MM.1S (cell line): ENCODE results near the gene CBFA2T2.
"Not testable (repeated sequence)": the region's sequence is repeated elsewhere in the genome, so short reads cannot be mapped to it uniquely, and the experiment has no call there.

Source experiments
- DNase-seq: peaks from one replicate; pipeline ENCODE4 v3.0.0-alpha.2; 2015
- H2AFZ ChIP-seq: fragments of 300-600 bp; sonication (generic); 2 replicates; pipeline ENCODE4 v1.6.0; 2016; ENCODE audit warnings: antibody characterized with exemption, low read length
- H3F3A ChIP-seq: fragments of 300-600 bp; sonication (generic); 2 replicates; pipeline ENCODE4 v1.6.1; 2016; ENCODE audit warnings: mild to moderate bottlenecking, antibody characterized with exemption, low read length, moderate library complexity, mixed read lengths; ENCODE audit not compliant: insufficient read depth
- H3K27ac ChIP-seq: fragments of 300-600 bp; sonication (generic); 2 replicates; pipeline ENCODE4 v1.5.1; 2016; ENCODE audit warnings: mild to moderate bottlenecking, low read length
- H3K27me3 ChIP-seq: fragments of 300-600 bp; sonication (generic); replicated peaks from 2 replicates; pipeline ENCODE4 v1.6.0; 2016; ENCODE audit warnings: low read length; ENCODE audit not compliant: insufficient read depth
- H3K36me3 ChIP-seq: fragments of 300-600 bp; sonication (generic); replicated peaks from 2 replicates; pipeline ENCODE4 v1.6.1; 2016; ENCODE audit warnings: mild to moderate bottlenecking, low read length, mixed read lengths; ENCODE audit not compliant: insufficient read depth
- H3K4me1 ChIP-seq: fragments of 300-600 bp; sonication (generic); 2 replicates; pipeline ENCODE4 v1.6.1; 2016; ENCODE audit warnings: low read length, mixed read lengths
- H3K4me2 ChIP-seq: fragments of 300-600 bp; sonication (generic); 2 replicates; pipeline ENCODE4 v1.6.0; 2016; ENCODE audit warnings: low read depth, low read length
- H3K4me3 ChIP-seq: fragments of 300-600 bp; sonication (generic); 2 replicates; pipeline ENCODE4 v1.5.1; 2016; ENCODE audit warnings: low read length, mixed read lengths
- H3K79me2 ChIP-seq: fragments of 300-600 bp; sonication (generic); 2 replicates; pipeline ENCODE4 v1.6.1; 2016; ENCODE audit warnings: mixed run types, low read length, mixed read lengths
- H3K9ac ChIP-seq: fragments of 300-600 bp; sonication (generic); 2 replicates; pipeline ENCODE4 v1.6.1; 2016; ENCODE audit warnings: low read length, mixed read lengths
- H3K9me2 ChIP-seq: fragments of 300-600 bp; sonication (generic); replicated peaks from 2 replicates; pipeline ENCODE4 v1.6.1; 2016; ENCODE audit warnings: mild to moderate bottlenecking, low read length, mixed read lengths; ENCODE audit not compliant: insufficient read depth
- H3K9me3 ChIP-seq: fragments of 300-600 bp; sonication (generic); replicated peaks from 2 replicates; pipeline ENCODE4 v1.6.1; 2016; ENCODE audit warnings: mild to moderate bottlenecking, low read length, mixed read lengths; ENCODE audit not compliant: insufficient read depth
- H4K20me1 ChIP-seq: fragments of 300-600 bp; sonication (generic); 2 replicates; pipeline ENCODE4 v1.6.1; 2016; ENCODE audit warnings: mild to moderate bottlenecking, low read length, moderate library complexity, mixed read lengths; ENCODE audit not compliant: insufficient read depth
- EZH2 ChIP-seq: fragments of 300-600 bp; sonication (generic); optimal IDR thresholded peaks from 2 replicates; pipeline ENCODE3; 2017; ENCODE audit warnings: low read depth, mild to moderate bottlenecking, antibody characterized with exemption, low read length, mixed read lengths
- EZH2phosphoT487 ChIP-seq: fragments of 300-600 bp; sonication (generic); IDR thresholded peaks from 2 replicates; pipeline ENCODE4 v1.6.1; 2018; ENCODE audit warnings: antibody characterized with exemption, low read length
- TF ChIP-seq, protein P1 (sequence below): fragments of 300-600 bp; sonication (generic); IDR thresholded peaks from 2 replicates; pipeline ENCODE4 v1.5.1; 2016; ENCODE audit warnings: antibody characterized with exemption, low read length, mixed read lengths

CBFA2T2 gene

DNA sequence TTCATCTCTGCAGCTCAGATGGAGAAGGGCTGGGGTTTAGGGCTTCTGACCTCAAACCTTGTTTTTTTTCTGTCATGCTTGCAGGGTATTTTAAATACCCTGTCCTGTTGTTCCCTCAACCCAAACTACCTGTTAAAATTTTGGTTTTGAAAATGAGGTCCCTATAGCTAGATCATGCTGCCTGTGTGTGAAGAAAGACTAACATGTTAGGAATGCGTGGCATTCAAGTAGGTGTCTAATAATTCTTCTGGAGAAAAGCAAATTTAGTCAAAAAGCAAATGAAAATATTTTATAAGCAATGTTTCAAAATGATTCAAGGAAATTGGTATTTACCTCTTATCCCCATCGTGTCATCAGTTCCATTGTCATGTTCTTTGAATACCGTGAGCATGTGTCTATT lies 95.1 kb downstream of the CBFA2T2 start:
- Histone ChIP-seq H3K27ac (no peak overlapping the region), H4K20me1 (no peaks in the 10 kb centered on the region), H3K9ac (no peak overlapping the region), H3K4me1 (no peaks in the 10 kb centered on the region), H3F3A (no peaks in the 10 kb centered on the region), H3K36me3 (no peaks in the 10 kb centered on the region), H3K4me2 (no peak overlapping the region), H2AFZ (no peak overlapping the region), H3K27me3 (no peaks in the 10 kb centered on the region), H3K9me3 (no peaks in the 10 kb centered on the region), H3K4me3 (no peak overlapping the region), H3K79me2 (no peaks in the 10 kb centered on the region), H3K9me2 (no peaks in the 10 kb centered on the region)
- no peak for DNase-seq
- no peak for TF ChIP-seq EZH2phosphoT487

DNA sequence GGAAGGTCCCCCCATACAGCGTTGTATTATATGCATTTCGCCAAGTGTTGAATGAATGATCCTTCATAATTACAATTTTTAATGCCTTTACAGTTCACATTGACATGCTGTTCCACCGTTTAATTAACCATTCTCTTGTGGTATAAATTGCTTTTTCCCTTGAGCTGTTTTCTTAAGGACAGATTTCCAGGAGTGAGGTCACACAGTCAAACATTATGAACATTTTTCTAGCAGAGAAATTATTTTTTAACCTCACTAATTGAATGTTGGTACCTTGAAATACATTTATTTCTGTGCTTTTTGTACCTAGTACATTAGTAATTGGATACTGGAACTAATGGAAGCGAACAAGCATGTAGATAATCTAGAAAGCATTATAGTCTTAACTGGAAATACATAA lies 95.5 kb downstream of the CBFA2T2 start:
- Histone ChIP-seq H2AFZ (no peak overlapping the region), H3K4me2 (no peak overlapping the region), H3K4me1 (no peaks in the 10 kb centered on the region), H3K27me3 (no peaks in the 10 kb centered on the region), H3K9me2 (no peaks in the 10 kb centered on the region), H4K20me1 (no peaks in the 10 kb centered on the region), H3K36me3 (no peaks in the 10 kb centered on the region), H3K9ac (no peak overlapping the region), H3F3A (no peaks in the 10 kb centered on the region), H3K9me3 (no peaks in the 10 kb centered on the region), H3K27ac (no peak overlapping the region), H3K4me3 (no peak overlapping the region), H3K79me2 (no peaks in the 10 kb centered on the region)
- TF ChIP-seq, protein P1, sequence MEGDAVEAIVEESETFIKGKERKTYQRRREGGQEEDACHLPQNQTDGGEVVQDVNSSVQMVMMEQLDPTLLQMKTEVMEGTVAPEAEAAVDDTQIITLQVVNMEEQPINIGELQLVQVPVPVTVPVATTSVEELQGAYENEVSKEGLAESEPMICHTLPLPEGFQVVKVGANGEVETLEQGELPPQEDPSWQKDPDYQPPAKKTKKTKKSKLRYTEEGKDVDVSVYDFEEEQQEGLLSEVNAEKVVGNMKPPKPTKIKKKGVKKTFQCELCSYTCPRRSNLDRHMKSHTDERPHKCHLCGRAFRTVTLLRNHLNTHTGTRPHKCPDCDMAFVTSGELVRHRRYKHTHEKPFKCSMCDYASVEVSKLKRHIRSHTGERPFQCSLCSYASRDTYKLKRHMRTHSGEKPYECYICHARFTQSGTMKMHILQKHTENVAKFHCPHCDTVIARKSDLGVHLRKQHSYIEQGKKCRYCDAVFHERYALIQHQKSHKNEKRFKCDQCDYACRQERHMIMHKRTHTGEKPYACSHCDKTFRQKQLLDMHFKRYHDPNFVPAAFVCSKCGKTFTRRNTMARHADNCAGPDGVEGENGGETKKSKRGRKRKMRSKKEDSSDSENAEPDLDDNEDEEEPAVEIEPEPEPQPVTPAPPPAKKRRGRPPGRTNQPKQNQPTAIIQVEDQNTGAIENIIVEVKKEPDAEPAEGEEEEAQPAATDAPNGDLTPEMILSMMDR = no peak
- TF ChIP-seq EZH2phosphoT487 (no peak), EZH2 (no peak)
- no peak for DNase-seq

DNA sequence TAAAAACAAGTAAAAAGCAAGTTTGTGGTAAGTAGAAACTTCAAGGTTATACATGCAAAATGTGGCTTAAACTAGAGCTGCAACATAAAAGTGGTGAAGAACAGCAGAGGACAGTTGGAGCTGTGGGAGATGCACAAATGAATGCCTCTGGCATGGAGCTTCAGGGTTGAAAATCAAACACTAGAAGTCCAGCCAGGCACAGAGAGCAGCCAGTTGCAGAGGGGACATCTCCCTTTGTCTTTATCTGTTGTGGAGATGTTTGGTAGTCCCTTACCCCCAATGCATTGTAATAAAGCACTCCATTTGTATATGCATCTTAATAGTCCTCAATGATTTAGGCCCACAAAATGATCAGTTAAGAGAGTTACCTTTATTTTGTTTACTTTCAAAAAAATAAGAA lies 99.2 kb downstream of the CBFA2T2 start:
- H3K27me3 ChIP-seq = no peaks in the 10 kb centered on the region
- H3F3A ChIP-seq = no peaks in the 10 kb centered on the region
- H3K36me3 ChIP-seq = no peaks in the 10 kb centered on the region
- H3K4me1 ChIP-seq = peaks cover 8% of the 10 kb centered on the region; the same call in 1 of the 2 replicates
- no peak for DNase-seq
- H3K9ac ChIP-seq = no peak overlapping the region
- H4K20me1 ChIP-seq = no peaks in the 10 kb centered on the region
- no peaks in the 10 kb centered on the region for H3K9me2 ChIP-seq
- H3K79me2 ChIP-seq = no peaks in the 10 kb centered on the region
- H3K4me2 ChIP-seq = no peak overlapping the region
- no peaks in the 10 kb centered on the region for H3K9me3 ChIP-seq
- TF ChIP-seq EZH2 (no peak), EZH2phosphoT487 (no peak)
- TF ChIP-seq, protein P1 = no peak
- H3K27ac ChIP-seq = no peak overlapping the region
- no peak overlapping the region for H3K4me3 ChIP-seq
- no peak overlapping the region for H2AFZ ChIP-seq

GRCh38 chr20:33591901-33592300 lies 102.0 kb downstream of the CBFA2T2 start:
- H3F3A ChIP-seq, H3K27ac ChIP-seq, H3K9me3 ChIP-seq, H3K4me1 ChIP-seq, H3K9ac ChIP-seq, H3K4me3 ChIP-seq, H2AFZ ChIP-seq, H3K4me2 ChIP-seq, H3K36me3 ChIP-seq, H3K27me3 ChIP-seq, H3K9me2 ChIP-seq, H3K79me2 ChIP-seq, H4K20me1 ChIP-seq: not testable (repeated sequence)
- DNase-seq = peak; percentile 76
